GM21526 (cell line): ENCODE data around the gene ETNK2.
"Not testable (repeated sequence)": the region's sequence is repeated elsewhere in the genome, so short reads cannot be mapped to it uniquely, and the experiment has no call there.

Experiments used
- ATAC-seq: cut with Tn5 transposase; IDR thresholded peaks from one replicate; pipeline ENCODE4 v1.9.1; 2021; ENCODE audit warnings: moderate library complexity; ENCODE audit not compliant: unreplicated experiment, low FRiP score

The ETNK2 gene

DNA sequence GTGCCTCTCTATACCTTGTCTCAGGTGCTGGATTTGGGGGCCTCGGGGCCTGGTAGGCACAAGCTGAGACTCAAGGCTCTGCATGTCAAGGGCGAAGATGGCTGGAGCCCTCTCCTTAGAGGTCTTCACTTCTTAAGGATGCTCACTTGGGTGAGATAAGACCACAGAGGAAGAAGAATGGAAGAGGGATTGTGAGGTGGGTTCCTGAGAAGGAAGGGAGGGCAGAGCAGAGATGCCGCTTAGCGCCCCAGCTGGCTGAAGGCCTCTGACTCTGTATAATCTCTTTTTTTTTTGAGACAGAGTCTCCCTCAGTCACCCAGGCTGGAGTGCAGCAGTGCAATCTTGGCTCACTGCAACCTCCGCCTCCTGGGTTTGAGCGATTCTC lies 46.7 kb downstream of the ETNK2 start:
- no peak for ATAC-seq

DNA sequence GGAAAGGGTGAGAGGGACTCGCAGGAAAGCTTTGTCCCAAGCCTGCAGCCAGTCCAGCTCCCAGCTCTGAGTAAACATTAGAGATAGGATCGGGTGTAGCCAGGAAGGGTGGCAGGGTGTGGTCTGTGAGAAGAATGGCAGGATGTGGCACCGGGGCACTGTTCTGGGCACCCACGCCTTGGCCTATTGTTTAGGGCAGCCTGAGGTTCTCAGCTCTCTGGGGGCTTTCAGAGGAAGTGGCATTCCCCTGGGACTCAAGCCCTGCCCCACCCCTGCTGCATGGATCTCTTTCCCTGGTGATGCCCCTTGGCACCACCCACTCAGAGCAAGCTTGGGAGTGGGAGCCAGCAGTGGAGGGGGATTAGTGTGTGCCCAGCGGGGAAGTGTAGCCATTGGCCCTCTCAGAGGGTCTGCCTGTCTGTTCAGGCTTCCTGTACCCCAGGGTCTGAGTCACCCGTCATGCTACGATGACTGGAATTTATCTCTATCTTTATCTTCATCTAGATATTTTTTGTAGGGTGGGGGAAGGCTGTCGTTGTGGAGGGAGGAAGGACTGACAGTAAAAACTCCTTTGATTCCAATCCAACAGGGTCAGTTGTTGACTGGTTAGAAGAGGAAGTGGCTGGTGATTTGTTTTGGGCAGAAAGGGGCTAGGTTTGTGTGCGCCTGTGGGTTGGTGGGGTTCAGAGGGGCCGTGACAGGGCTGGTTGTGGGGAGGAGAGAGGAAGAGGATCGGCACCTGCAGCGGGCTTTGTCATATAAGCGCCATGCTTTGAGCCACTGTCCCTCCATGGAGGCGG lies 47.3 kb downstream of the ETNK2 start:
- no peak for ATAC-seq

DNA sequence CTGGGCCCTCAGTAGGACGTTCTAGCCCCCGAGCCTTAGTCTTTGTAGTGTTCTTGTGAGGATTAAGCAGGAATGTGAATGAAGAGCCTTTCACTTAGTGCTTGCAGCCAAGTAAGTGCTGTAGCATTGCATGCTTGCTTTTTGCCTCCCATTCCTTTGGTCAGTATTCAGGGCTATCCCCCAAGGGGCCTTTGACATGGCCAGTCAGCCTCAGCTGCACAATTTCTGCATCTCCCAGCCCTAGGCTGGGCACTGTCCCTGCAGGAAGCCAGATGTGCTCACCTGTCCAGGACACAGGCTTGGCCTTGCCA lies 48.5 kb downstream of the ETNK2 start:
- no peak for ATAC-seq

DNA sequence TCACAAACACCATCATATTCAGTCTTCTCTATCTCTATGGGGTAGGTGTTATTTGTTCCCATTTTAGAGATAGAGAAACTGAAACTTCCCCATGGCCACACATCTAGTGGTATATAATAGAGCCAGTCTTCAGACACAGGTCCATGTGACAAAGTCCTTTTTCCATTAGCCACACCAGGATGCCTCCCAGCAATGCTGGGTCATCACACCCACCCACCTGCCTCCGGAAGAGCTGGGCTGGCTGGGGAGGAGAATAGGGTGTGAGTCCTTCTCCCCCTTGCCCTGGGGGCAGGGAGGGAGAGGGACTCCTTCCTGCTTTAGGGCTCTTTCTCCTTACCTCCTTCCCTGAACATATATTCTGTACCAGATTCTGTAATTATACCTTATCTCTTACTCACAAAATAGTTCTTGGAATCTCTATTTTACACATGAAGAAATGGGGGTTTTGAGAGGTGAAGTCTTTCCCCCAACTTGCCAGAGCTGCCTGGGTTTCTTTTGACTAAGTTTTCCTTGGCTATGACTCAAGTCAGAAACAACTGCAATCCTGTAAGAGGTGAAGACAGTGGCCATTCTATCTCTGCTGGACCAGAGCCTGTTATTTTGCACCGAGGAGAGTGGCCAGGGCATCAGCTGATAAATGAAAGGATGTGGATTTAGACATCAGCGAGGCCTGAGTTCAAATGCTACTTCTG lies 49.0 kb downstream of the ETNK2 start:
- ATAC-seq, result no peak

DNA sequence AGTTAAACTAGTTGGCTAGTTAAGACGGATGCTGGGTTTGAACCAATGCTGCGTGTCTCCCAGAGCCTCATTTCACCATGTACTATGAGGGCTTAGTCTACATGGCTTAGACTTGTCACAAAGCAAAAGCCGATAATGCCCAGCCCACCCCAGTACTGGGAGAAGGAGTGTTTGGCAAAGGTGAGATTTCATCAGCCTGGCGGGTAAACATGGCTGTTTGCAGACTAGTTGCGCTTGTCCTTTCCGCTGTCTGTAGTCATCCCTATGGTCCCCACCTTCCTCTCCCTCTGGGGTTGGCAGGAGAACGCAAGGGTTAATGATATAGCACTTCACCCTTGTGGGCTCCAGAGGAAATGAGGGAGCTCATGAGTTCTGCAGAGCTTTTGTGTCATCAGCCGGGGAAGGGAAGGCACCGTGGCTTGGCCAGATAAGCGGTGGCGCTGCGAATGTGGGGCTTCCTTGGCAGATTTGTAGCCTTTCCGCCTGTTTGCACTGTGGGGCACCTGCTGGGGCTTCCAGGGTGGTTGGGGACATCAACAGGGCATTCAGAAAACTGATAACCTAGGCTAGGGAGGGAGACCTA lies 49.7 kb downstream of the ETNK2 start:
- ATAC-seq, result no peak

DNA sequence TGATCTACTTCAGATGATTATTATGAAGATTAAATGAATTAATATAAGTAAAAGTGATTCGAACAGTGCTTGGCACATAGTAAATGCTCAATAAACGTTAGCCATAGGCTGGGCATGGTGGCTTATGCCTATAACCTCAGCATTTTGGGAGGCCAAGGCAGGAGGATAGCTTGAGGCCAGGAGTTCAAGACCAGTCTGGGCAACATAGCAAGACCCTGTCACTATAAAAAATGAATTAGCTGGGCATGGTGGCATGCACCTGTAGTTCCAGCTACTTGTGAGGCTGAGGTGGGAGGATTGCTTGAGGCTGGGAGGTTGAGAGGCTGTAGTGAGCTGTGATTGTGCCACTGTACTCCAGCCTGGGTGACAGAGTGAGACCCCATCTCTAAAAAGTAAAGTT lies 52.1 kb downstream of the ETNK2 start:
- ATAC-seq, result not testable (repeated sequence)

DNA sequence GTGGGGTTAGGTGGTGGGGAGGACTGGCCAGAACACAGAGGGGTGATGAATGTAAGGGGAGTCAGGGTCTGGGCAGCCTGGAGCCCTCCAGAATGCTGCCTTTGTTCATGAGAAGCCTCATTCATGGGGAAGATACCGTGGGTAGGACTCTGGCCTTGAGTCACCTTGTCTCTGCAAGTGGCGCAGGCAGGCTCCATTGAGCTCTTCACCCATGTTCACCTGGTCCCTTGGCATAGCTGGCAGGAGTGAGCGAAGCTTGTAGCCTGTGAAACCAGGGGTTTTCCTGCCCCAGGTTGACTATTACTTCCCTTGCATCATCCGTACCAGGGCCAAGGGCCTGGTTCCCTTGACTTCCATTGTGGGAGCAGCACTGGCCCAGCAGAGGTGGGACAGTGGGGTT lies 53.2 kb downstream of the ETNK2 start:
- ATAC-seq, result no peak

DNA sequence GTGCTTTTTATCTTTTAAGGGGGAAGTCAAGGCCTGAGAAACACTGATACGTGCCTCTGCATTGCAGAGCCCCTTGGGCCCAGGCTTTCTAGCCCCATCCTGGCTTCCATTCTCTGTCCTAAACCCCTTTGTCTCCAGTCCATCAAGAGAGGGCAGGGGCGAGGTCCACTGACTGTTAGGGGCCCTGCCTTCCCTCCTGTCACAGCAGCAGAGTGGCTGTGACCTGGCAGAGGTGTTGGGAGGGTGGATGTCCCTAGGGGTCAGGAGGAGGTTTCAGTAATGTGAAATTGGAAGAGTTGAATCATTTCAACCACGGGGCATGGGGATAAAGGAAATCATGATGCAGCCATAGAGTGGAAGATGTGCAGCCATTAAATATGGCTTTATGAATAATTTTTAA lies 54.9 kb downstream of the ETNK2 start:
- no peak for ATAC-seq

DNA sequence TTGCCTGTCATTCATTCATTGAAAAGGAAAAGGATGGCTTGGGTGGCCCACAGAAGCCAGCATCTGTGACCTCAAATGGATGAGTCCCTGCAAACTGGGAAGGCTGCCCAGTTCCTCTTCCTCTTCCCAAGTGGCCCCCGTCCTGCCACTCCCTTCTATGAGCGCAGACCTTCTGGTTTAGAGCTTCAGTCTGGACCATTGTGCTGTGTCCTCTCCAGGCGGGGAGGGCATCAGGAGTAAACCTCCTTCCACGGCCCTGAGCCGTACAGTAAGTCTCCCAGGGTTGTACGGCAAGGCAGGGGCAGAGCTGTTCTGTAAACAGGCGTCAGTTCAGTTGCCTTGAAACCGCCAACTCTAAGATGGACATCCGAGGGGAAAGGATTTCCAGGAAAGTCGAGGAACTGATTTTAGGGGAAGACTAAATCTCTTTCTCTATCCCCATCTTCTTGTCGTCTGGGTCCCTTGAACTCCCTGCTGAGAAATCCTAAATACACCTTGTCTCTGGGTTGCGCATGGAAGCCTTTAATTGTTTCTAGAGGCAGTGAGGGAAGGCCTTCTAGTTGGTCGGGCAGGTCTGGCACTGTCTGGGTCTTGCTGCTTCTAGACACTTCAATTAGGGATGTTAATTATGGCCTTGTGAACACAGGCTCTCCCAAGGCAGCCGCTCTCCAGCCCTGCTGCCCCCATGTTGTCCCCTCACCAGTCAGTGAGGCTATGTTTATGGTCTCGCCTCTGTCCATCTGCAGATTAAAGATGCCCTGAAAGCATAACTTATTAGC lies 56.8 kb downstream of the ETNK2 start:
- no peak for ATAC-seq

DNA sequence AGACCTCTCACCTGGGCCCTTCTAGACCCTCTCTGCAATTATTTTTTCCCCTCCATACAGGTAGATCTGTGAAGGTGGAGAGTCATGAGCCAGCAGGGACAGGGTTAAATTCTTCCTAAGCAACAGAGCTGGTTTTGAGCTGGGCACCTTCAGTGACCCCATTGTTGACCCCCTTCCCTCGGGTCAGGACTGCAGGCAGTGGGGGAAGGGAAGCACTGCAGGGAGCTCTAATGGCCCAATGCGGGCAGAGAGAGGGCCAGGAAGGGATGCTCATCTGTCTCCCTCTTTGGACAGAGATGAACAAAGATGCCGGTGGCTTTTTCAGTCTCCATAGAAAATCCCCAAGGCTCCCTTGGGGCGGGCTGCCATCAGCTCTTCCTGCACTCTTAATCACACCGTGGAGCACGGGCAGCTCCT lies 57.5 kb downstream of the ETNK2 start:
- no peak for ATAC-seq

DNA sequence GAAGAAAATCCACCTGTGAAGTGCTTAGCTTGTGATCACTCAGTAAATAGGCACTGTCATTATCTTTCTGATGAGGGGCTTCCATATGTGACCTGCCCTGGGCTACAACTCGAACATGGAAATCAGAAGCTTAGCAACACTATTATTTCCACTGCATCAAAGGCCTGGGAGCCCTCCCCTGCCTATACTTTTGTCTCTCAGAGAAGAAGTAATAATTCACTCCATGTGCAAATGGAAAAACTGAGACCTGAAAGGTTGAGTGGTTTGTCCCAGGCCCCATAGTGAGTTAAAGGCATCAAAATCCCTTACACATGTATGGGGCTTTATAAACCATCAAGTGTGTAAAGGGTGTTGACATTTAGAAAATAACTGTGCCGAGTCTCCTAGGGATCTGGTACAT lies 58.1 kb downstream of the ETNK2 start:
- no peak for ATAC-seq

DNA sequence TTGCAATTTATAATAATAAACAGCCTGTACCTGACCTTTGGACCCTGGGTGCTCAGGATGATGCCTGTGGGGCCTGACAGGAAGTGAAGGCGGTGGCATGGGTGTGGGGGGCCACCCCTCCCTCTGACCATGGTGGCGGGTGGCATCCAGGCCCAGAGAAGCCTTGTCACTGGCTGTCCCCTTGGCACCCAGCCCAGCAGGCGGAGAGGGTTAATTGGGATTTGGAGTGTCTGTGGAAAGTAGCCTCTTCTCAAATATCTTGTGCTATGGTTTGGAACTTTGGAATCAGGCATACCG lies 58.5 kb downstream of the ETNK2 start:
- no peak for ATAC-seq

DNA sequence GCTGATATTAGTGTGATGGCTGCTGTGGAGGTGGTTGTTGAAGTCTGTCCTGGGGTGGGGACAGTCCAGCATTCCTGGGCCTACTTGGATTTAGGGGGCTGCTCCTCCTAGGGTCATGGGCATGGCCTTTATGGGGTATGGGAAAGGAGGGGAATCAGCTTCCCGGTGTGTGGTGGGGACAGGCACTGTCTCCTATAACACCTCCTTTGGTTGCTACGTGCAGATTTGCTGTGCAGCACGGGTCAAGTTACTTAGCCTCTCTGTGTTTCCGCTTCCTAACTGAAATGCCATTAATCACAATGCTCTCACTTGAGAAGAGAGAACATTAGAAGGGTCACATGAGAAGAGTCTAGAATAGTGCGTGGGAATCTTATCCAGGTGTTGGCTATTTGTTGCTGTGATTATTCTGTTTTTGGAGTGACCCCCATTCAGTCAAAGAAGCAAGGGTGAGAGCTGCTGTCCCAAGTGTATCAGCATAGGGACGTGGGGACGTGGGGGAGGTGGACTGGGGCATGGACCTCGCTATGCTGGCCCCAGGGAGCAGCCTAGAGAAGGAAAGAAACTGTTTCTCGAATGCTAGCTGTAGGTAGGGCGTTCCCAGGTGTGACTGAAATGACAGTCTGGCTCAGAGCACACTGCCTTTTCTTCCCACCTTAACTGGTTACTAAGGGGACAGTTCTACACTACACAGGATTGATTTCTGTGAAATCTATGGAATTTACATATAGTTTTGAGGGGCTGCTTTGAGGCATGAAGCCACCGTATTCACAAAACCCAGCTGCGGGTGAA lies 59.0 kb downstream of the ETNK2 start:
- no peak for ATAC-seq

DNA sequence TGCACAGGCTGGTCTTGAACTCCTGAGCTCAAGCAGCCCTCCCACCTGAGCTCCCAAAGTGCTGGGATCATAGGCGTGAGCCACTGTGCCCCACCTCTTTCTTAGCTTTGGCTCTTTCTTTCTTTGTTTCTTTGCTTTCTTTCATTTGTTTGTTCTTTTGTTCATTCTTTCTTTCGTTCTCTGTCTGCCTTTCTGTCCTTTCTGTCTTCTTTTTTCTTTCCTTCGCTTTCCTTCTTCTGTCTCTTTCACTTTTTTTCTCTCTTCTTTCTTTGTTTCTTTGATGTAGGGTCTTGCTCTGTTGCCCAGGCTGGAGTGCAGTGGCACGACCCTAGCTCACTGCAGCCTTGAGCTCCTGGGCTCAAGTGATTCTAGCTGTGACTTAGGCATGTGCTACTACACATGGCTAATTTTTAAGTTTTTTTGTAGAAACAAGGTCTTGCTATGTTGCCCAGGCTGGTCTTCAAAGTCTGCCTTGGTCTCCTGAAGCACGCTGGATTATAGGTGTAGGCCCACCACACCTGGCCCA lies 60.0 kb downstream of the ETNK2 start:
- ATAC-seq, result no peak

DNA sequence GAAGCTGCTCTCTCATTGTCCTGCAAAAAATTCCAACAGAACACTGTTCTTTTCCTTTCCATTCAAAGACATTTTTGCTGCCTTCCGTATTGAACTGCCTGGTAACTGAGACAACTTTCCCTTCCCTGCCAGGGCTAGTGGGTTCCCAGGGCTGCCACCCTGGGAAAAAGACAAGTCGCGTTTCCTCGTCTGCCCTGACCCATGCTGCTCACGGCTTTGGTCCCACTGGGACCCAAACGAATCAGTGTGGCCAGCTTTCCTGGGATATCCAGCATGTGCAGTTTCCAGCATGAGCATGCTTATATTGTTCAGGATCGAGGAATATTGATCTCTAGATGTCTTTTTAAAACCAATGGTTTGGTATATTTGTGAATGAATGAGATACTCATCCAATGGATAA lies 60.8 kb downstream of the ETNK2 start:
- no peak for ATAC-seq

DNA sequence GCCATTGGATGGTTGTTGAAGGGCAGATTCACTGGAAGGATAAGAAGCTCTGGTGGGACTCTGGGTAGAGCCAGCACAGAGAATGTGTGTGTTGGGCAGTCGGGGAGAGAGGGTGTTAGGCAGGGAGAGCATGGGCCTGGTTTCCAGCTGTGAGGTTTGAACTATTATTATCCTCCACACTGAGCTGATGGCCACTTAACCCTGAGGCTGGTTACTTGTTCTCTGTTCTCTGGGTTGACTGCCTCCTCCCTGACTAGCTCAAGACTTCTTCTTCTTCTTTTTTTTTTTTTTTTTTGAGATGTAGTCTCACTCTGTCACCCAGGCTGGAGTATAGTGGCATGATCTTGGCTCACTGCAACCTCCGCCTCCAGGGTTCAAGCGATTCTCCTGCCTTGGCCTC lies 61.7 kb downstream of the ETNK2 start:
- ATAC-seq, result not testable (repeated sequence)

DNA sequence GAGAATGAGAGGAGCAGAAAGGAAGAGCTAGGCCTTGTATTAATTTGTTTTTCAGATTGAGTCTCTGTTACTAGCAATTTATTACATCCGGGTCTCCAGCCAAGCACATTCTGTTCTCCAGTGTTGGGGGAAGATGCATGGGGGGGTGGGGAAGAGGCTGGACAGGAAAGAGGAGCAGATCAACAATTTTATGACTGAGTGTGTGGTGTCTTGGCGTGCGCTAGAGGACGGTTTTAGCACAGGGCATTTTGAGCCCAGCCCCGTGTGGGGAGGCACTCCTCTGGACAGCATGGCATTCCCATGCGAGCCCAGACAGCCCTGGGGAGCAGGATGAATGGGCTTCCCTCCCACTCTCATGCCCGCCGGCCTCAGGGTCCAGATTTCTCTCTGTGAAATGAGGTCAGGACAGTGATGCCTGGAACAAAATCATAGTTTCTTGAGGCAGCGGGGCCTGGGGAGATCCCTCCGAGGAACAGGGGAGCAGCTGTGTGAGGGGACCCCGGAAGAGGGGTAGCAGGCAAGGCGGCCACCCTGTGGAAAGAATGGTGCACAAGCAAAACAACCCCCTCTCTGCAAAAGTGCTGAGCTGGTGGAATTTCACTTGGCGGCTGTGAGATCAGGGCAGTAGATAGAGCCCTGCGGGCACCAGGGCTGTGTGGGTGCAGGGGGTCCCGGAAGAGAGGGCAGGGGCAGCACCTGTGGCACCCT lies 62.6 kb downstream of the ETNK2 start:
- ATAC-seq, result no peak

DNA sequence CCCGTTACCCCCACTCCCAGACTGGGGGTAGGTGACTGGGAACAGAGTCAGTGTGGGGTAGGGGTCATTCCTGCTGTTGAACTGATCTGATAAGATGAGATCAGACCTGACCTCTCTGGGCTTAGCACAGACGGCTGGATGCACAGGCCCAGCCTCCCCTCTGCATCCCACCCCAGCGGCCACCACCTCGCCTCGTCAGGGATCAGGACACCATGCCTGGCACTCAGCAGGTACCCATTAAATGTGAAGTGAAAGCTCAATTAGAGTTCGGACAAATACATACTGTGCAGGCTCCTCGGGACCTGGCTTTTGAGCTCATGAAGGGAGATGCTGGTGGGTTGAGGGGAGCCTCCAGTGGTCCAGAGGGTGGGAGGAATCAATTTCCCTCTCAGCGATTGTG lies 63.2 kb downstream of the ETNK2 start:
- no peak for ATAC-seq

DNA sequence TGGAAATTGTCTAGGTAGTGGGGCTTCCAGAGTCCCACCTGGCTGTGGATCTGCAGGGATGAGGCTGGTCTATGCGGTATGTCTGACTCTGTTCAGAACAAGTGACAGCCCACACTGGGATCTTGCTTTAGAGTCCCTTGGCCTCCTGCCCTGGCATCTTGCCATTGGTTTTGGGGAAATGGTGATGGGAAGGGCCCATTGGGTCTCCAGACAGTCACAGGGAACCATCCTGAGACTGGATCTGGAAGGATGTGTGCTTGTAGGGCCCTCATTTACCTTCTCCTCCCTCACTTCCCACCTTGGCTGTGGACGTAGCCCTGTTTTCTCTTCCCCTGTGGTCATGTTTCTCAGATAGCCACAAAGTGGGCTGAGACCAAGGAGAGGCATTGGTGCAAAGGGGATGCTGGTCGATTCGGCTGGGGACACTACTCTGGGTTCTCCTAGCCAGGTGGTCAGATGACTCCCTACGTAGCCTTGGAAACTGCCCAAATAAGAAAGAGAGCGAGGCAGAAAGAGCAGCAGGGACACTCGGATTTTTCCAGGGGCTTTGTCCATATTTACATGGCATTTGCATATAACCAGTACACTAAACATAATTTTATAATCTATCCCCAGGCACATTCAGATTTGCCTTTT lies 63.8 kb downstream of the ETNK2 start:
- ATAC-seq, result no peak
